ENCODE measurements around the gene RBM4B.

Gene RBM4B

DNA sequence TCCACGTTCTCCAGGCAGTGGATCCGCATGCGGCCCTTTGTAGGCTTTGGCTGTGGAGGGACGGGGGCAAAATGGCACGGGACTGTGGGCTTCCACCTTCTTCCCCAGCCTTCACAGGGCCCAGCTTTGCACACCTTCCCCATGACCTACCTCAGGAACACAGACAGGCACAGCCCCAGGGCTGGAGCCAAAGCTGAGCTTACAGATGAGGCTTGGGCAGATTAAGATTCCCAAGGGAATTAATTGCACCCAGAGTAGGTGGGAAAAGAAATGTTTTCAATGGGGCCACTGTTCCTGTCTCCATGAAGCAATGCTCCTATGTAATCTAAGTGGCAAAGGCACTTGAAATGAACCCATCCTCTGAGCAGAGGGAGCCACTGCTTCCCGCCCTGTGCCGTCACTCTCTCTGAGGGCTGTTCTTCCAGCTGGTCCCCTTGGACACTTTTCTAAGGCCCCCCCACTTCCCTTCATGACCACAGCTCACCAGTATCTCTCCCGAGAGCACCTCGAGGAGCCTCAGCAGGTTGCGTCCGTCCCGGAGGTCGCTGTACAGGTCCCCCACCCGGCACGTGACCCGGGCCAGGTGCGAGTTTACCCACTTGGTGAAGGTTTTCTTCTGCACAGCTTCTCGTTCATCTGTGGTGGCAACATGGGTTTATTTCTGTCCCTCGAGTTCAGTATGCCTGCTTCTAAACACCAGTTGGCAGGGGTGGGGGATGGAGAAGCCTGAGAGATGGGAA is 37.8 kb upstream of the RBM4B start:
- no peak overlapping the region for H3K4me3 ChIP-seq (ENCODE audit: low read length)
- TF ChIP-seq, protein P1, sequence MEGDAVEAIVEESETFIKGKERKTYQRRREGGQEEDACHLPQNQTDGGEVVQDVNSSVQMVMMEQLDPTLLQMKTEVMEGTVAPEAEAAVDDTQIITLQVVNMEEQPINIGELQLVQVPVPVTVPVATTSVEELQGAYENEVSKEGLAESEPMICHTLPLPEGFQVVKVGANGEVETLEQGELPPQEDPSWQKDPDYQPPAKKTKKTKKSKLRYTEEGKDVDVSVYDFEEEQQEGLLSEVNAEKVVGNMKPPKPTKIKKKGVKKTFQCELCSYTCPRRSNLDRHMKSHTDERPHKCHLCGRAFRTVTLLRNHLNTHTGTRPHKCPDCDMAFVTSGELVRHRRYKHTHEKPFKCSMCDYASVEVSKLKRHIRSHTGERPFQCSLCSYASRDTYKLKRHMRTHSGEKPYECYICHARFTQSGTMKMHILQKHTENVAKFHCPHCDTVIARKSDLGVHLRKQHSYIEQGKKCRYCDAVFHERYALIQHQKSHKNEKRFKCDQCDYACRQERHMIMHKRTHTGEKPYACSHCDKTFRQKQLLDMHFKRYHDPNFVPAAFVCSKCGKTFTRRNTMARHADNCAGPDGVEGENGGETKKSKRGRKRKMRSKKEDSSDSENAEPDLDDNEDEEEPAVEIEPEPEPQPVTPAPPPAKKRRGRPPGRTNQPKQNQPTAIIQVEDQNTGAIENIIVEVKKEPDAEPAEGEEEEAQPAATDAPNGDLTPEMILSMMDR (conservative IDR thresholded peaks at IDR 0.05; ENCODE audit: low read length): no peak
- DNase-seq (ENCODE audit: low read depth): no peak

DNA sequence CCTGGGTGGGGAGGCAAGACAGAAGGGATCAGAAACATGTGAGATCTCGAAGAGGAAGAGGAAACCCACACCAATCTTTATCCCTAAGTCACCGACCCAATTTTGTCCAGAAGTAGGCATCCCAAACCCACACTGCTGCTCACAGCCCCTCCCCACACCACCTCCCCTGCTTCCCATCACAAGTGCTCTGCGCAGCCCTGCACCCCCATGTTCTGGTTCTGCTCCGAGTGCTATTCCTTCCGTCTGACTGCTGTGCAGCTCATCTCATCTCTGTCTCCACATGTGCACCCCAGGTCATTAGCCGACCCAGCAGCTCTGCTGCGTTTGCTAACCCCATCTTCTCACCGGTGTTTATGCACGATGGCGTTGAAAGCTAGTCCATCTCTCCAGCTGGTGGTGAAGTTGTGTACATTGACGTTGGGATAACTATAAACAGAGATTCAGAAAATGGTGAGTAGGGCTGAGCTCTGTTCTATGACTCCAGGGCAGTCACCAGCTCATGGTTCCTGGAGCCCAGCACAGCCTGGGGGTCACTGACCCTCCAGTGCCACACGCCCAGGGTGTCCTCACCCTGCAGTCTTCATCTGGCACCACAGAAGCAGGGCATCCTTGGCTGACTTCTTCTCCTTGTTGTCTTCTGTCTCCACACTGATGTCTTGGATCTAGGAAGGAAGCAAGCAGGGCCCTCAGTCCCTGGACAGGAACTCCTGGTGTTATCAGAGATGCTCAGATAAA is 36.2 kb upstream of the RBM4B start:
- H3K4me3 ChIP-seq (ENCODE audit: low read length): no peak overlapping the region
- TF ChIP-seq, protein P1 (conservative IDR thresholded peaks at IDR 0.05; ENCODE audit: low read length): no peak
- DNase-seq (ENCODE audit: low read depth): no peak

DNA sequence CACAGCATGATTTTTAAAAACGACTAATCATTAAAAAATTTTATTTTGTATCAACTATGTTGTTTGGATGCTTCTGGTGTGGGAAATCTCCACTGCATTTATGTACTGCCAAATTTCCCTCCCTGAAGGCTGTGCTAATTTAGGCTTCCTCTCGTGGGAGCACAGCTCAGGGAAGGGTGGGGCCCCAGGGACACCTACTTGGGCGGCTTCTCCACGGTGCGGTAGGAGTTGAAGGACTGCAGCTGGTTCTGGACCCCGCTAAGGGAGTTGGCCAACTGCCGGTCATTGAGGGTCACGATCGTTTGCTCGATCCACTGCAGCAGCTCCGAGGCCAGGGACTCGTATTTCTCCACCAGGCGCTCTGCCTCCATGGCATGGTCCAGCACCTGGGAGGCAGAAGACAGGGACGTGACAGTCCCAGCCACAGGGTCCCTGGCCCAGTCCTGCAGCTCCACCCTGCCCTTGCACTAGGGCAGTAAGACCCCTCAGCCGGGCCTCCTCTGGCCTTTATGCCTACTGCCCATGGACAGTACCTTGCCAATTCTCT is 32.8 kb upstream of the RBM4B start:
- H3K4me3 ChIP-seq (ENCODE audit: low read length): no peak overlapping the region
- DNase-seq (ENCODE audit: low read depth): no peak

DNA sequence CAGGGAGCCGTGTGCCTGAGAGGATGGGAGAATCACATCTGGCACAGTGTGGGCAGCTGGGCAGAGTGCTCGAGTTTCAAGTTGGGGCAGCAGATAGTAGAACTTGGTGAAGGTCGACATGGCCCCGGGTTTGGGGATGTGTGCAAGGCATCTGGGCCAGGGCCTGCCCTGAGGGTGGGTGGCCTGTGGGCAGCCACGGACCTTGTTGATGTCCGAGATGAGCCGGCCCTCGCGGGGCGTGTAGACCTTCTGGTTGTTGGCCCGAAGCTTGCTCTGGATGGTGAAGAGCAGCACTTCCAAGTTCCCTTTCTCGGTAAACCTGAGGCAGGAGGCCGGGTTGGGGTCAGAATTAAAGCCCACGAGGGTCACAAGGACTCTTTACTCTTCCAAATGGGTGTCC is 31.0 kb upstream of the RBM4B start:
- no peak for DNase-seq (ENCODE audit: low read depth)
- TF ChIP-seq, protein P1 (conservative IDR thresholded peaks at IDR 0.05; ENCODE audit: low read length): no peak
- H3K4me3 ChIP-seq (ENCODE audit: low read length): no peak overlapping the region

More for the DNA sequence above, 32.8 kb upstream of the RBM4B start:
- TF ChIP-seq, protein P1 (conservative IDR thresholded peaks at IDR 0.05; ENCODE audit: low read length): no peak

DNA sequence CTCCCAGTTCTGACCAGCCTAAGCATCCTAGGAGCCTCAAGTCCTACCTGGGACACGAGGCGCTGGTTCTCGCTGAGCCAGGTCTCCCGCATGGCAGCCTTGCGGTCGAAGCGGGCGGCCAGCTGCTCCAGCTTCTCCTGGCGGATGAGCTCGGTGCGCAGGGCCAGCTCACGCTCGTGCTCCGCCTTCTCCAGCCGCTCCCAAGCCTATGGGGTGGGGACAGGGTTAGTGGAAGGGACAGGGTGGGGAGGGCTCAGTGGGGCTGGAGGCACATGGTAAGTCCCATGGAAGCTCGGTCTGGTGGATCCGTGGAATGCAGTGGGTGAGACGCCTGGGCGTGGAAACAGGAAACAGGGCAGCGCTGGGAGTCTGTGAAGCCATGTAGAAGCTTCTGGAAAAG is 30.4 kb upstream of the RBM4B start:
- H3K4me3 ChIP-seq (ENCODE audit: low read length): no peak overlapping the region
- TF ChIP-seq, protein P1 (conservative IDR thresholded peaks at IDR 0.05; ENCODE audit: low read length): no peak
- DNase-seq (ENCODE audit: low read depth): no peak

DNA sequence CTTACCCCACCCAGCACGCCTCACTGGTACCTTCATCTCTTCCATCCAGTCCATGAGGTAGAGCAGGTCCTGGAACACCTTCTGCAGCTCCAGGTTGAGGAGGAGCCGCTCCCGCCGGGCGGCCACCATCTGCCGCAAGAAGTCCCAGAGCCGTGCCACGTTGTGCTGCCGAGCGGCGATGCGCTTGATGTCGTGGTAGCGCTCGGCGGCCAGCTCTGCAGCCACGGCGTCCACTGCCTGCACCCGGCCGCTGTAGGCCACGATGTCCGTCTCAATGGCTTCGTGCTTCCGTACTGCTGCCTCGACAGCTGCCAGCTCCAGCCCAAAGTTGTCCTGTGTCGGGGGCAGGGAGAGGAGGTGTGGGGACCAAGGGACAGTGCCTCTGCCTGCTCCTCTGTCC is 29.8 kb upstream of the RBM4B start:
- no peak for DNase-seq (ENCODE audit: low read depth)
- TF ChIP-seq, protein P1 (conservative IDR thresholded peaks at IDR 0.05; ENCODE audit: low read length): no peak

More for the DNA sequence above, 29.8 kb upstream of the RBM4B start:
- H3K4me3 ChIP-seq (ENCODE audit: low read length): no peak overlapping the region

Measured in AG10803 (cell line).